SK-N-SH treated with all-trans-retinoic acid at 6 μM for 48 hours (cell line): ENCODE results near the gene FAM167B.

Source experiments
- RARB ChIP-seq: fragments of 250-450 bp; sonication (Bioruptor Pico); IDR thresholded peaks from 2 replicates; pipeline ENCODE4 v1.8.0; 2021; ENCODE audit warnings: mild to moderate bottlenecking, moderate library complexity
- ZFP30 ChIP-seq: fragments of 450-650 bp; formaldehyde crosslinking; IDR thresholded peaks from 2 replicates; pipeline ENCODE4 v1.5.0; 2022; ENCODE audit warnings: mild to moderate bottlenecking, moderate library complexity

DNA sequence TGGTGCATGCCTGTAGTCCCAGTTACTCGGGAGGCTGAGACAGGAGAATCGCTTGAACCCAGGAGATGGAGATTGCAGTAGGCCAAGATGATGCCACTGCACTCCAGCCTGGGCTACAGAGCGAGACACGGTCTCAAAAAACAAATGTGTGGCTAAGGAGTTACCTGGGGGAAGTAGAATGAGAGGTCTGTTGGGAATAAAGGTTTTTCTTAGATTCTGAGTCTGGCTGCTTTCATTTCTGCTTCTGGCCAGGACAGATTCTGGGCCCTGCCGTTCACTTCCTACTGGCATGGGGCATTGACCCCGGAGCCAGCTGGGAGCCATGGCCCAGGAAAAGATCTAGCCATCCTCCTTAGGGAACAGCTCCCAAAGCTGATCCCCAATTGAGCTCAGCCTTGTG lies 38.6 kb upstream of the FAM167B start:
- TF ChIP-seq ZFP30 (no peak), RARB (CRISPR knock-in tag) (no peak)
